ENCODE data around the gene SOCS2. TPM values are rescaled to one million over a fixed set of nuclear protein-coding genes. Genes with fewer than 3 reads are reported as not detected.
"Not testable (repeated sequence)": the region's sequence is repeated elsewhere in the genome, so short reads cannot be mapped to it uniquely, and the experiment has no call there.

SOCS2 gene
- total RNA-seq, 1 donor from 2014 or later: 32.9 TPM

DNA sequence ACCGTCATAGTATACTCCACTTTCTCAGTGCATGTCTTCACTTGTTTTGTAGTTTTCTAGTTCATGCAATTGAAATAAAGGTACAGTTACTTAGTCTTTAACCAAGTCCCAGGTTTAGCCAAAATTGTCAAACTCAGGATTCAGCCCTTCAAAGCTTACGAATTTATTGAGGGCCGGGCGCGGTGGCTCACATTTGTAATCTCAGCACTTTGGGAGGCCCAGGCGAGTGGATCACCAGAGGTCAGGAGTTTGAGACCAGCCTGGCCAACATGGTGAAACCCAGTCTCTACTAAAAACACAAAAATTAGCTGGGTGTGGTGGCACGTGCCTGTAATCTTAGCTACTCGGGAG is 52.8 kb downstream of the SOCS2 start:
- intact Hi-C loops (cut with micrococcal nuclease): not testable (repeated sequence)

GRCh38 chr12:93626160-93626559 is 53.7 kb downstream of the SOCS2 start:
- intact Hi-C loops (cut with micrococcal nuclease): no loop called here

Other genes starting within 250 kb of the SOCS2 start
- 38.1 and 42.9 TPM in 2 replicates for gene NUDT4, start 194.8 kb upstream of the SOCS2 start, total RNA-seq
- 195 and 203 TPM in 2 replicates for gene UBE2N, start 130.7 kb upstream of the SOCS2 start, total RNA-seq
- 67.2 and 68.9 TPM in 2 replicates for gene MRPL42, start 105.2 kb upstream of the SOCS2 start, total RNA-seq
- gene CRADD, start 104.7 kb downstream of the SOCS2 start, total RNA-seq: 10.0 and 13.1 TPM in 2 replicates